EL (cell line): ENCODE results near the gene ASTN2.
A peak's percentile ranks its signal among the peaks of the same experiment; 100 is the strongest.
"Not testable (repeated sequence)": the region's sequence is repeated elsewhere in the genome, so short reads cannot be mapped to it uniquely, and the experiment has no call there.

Experiments used
- DNase-seq: peaks from one replicate; pipeline ENCODE4 v3.0.0-alpha.2; 2016

The ASTN2 gene

GRCh38 chr9:116842658-116843057, 572.2 kb downstream of the ASTN2 start:
- no peak for DNase-seq

DNA sequence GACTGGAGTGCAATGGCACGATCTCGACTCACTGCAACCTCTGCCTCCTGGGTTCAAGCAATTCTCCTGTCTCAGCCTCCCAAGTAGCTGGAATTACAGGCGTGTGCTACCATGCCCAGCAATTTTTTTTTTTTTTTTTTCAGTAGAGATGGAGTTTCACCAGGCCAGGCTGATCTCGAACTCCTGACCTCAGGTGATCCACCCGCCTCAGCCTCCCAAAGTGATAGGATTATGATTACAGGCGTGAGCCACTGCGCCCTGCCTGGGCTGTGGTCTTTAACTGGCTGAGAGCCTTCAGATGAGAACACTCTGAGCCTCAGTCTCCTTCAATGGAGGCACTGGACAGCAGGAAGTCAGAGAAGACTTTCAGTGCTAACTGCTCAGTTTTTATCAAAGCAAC, 576.4 kb downstream of the ASTN2 start:
- DNase-seq, result not testable (repeated sequence)

DNA sequence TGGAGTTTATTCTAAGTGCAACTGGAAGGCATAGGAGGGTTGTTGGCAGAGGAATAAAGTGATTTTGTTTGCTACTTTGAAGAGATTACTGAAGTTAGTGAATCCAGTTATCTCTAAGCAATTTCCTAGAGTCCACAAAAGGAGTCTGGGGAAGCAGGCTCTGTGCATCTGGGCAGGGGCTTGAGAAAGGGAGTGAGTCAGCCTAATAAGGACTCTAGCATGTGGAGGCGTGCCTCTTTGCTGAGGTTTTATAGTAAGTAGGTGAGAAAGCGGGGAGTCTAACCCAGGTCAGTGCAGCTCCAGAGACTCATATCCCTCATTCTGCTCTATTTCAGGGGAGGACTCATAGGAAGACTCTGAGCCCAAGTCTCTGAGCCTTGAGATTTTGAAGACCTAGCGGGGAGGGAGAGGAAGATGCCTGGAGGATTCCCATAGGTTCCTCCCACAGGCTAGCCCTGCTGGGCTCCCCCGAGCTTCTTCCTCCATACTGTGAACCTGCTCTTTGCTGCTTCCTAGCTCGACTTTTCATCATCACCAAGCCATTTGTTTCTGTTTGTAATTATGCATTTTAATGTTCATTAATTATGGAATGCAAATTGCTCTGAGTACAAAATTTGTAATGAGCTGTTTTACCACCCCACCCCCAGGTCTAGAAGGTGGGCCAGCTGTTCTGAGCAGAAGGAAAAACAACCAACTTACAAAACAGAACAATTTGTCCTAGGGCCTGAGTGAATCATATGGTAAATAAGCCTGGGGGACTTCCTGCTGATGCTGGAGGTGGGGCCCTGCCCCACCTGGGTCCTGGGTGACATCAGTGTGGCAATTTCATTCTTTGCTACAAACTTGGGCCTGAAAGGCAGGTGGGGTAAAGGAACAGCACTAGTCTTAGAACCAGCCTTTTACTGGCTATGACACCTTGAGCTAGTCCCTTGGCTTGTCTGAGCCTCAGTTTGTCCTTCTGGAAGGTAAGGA, 577.6 kb downstream of the ASTN2 start:
- no peak for DNase-seq

GRCh38 chr9:116830321-116830720, 584.5 kb downstream of the ASTN2 start:
- DNase-seq, result not testable (repeated sequence)

- DNase-seq, result no peak
Observed at GRCh38 chr9:116821633-116822229, 593.1 kb downstream of the ASTN2 start.

- no peak for DNase-seq
Observed at GRCh38 chr9:116819116-116819515, 595.7 kb downstream of the ASTN2 start.

DNA sequence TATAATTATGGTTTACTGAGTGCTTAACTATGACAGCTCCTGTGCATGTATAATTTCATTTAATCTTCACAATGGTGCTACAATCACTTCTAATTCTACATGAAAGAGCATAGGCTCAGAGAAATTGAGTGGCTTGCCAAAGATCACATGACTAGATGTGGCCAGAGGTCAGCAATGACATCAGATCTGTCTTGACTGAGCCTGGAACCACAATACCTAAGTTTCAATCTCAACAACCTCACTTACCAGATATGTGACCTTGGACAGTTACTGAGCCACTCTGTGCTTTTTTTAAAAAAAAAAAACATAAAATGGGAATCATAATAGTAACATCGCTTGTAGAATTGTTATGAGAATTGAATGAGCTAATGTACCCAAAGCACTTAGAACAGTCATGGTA, 597.1 kb downstream of the ASTN2 start:
- DNase-seq, result no peak

DNA sequence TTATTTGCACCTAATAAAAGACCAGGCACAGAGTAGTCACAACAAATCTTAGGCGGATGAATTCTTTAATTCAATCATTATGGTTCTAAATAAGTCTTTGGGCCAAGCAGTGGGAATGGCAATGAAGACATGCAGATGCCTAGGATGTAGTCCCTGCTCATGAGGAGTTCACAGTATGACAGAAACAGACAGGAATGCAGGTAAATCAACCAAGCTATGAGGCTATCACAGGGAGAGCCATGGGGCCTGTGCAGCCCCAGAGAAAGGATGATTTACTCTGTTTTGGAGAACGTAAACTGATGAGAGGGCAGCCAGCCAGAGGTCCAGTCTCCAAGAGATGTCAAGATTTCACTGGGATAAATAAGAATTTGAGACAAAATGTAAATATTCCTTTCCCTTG, 598.4 kb downstream of the ASTN2 start:
- DNase-seq, result no peak

GRCh38 chr9:116815835-116816234, 599.0 kb downstream of the ASTN2 start:
- DNase-seq, result no peak

- no peak for DNase-seq
Observed at GRCh38 chr9:116813031-116813300, 601.9 kb downstream of the ASTN2 start.

- DNase-seq, result no peak
Observed at GRCh38 chr9:116812231-116813030, 602.4 kb downstream of the ASTN2 start.

- no peak for DNase-seq
Observed at GRCh38 chr9:116809656-116810055, 605.2 kb downstream of the ASTN2 start.

DNA sequence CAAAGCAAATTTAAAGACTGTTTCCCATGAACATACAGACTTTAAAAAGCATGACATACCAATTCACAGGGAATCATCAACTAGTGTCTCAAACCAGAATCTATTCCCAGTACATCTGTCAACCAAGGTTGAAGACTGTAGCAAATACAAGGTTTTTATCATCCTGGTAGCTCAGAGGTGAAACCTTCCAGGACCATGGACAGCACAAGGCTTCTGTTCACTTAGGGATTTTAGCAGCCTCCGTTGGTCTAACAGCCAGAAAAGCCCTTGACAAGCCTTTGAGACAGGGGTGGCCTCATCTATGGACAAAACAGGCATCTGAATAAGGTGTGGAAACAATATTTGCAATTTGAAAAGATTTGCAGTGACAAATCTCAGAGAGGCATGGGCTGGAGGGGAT, 608.8 kb downstream of the ASTN2 start:
- DNase-seq, result peak; percentile 4

DNA sequence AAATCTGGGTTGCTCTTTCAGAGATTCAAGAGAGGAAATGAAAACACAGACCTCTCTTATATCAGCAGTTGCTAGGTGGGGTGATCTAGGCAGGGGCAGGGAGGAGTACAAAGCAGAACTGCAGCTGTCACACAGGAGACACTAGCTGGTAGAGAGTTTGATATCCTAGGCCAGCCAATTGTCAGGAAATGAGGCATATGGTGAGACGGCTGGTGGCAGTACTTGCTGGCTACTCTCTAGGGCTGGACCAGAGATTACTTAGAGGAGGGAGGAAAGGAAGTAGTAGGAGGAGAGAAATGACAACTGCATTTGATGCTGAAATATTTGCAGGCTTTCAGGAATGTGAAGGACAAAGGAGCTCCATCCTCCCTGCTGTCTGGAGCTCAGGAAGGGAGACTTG, 614.0 kb downstream of the ASTN2 start:
- no peak for DNase-seq

- DNase-seq, result no peak
Observed at GRCh38 chr9:116800074-116800473, 614.8 kb downstream of the ASTN2 start.

- DNase-seq, result no peak
Observed at GRCh38 chr9:116798521-116798920, 616.3 kb downstream of the ASTN2 start.

- no peak for DNase-seq
Observed at GRCh38 chr9:116797276-116797675, 617.6 kb downstream of the ASTN2 start.

DNA sequence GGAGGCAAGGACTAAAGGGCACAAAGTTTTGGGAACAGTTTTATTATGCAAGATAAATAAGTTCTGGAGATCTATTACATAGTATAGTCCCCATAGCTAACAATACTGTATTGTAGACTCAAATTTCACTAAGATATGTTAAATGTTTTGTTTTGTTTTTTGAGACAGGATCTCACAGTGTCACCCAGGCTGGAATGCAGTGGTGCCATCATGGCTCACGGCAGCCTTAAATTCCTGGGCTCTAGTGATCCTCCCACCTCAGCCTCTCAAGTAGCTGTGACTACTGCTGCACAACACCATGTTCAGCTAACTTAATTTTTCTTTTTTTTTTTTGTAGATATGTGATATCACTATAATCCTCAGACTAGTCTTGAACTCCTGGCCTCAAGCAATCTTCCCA, 618.2 kb downstream of the ASTN2 start:
- no peak for DNase-seq

GRCh38 chr9:116795821-116796220, 619.0 kb downstream of the ASTN2 start:
- no peak for DNase-seq

DNA sequence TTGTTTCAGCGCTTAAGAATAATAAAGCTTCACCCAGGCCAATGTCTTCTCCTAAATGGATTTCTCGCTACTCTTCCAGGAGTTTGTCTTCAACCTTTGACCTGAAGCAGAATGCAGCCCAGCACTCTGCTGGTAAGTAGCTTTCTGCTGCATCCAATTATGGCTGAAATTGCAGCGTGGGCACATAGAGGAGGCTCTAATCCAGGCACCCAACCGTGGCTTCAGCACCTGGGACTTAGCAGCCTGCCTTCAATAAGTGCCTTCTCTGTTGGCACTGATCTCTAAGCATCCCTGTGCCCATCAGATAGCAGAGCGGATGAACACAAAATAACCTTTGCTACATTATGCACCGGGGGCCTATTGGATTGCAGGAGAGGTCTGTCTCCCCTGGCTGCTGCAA, 622.6 kb downstream of the ASTN2 start:
- DNase-seq, result no peak

DNA sequence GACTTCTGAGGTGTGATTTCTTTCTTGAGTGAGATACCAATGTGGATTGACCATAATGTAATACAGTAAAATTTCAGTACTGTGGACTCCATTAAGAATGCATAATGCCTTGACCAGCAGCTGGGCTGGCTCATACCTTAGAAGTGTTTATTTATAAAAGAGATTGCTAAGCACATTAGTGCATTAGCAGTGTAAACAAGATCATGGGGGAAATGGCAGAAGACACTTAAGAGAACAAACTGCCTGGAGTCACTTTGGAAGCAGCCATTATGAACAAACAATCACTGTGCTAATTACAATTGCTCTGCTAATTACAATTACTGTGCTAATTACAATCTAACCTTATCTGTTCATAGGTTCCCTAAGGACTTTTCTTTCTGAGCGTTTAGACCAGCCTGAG, 623.5 kb downstream of the ASTN2 start:
- no peak for DNase-seq

GRCh38 chr9:116789081-116789480, 625.8 kb downstream of the ASTN2 start:
- no peak for DNase-seq

DNA sequence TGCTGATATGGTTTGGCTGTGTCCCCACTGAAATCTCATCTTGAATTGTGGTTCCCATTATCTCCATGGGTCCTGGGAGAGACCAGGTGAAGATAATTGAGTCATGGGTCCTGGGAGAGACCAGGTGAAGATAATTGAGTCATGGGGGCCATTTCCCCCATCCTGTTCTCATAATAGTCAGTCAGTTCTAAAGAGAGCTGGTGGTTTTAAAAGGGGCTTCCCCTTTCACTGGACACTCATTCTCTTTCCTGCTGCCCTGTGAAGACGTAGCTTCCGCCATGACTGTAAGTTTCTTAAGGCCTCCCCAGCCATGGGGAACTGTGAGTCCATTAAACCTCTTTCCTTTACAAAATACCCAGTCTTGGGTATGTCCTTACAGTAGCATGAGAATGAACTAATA, 628.1 kb downstream of the ASTN2 start:
- no peak for DNase-seq

DNA sequence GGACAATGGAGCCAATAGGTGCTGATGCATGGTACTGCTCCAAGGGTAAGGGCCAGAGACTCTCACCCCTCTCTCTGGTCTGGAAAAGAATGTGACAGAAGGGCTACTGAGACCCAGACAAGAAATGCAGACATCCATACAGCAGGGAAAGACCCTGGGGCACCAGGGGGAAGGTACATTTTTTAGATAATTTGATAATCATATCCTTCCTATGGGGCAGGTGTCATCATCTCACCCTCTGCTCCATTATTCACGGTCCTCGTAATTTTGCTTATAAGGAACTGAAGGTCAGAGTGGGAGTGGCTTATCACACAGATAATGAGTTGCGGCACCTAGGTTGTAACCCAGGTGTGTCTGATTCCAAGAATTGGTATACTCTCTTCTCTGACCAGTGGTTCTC, 637.7 kb downstream of the ASTN2 start:
- DNase-seq, result no peak
